HG03097 (cell line): ENCODE data around the gene NUP43.
"Not testable (repeated sequence)": the region's sequence is repeated elsewhere in the genome, so short reads cannot be mapped to it uniquely, and the experiment has no call there.

Source experiments
- ATAC-seq: cut with Tn5 transposase; IDR thresholded peaks from one replicate; pipeline ENCODE4 v1.9.1; 2021; ENCODE audit not compliant: unreplicated experiment, low FRiP score

NUP43 gene

DNA sequence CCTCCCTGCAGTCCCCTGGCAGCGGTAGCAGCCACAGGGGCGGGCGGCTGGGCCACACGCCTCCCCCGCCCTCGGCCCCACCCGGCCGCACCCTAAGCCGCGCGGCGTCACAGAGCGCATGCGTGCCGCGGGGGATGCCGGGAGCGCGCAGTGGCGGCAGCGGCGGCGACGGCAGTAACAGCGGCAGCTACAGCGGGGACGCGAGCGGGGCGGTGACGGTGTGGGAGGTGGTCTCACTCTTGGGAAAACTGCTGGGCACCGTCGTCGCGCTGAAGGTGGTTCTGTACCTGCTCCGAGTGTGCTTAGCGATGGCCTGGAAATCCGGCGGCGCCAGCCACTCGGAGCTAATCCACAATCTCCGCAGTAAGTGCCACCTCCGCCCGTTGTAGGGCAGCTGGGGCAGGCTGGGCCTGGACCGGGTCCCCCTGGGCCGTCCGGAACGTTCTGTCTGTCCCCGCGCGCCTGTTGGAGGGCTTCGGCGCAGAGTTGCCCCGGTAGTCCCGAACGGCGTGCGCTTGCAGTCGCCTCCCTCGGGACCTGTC is 3.3 kb upstream of the NUP43 start, which contains the start of gene PCMT1:
Gene PCMT1, plus strand, starts transcription at position 148 of the 542 bp plus-strand sequence. Its CDS starts 161 bp downstream, at position 309.
- ATAC-seq: peak; percentile 78

DNA sequence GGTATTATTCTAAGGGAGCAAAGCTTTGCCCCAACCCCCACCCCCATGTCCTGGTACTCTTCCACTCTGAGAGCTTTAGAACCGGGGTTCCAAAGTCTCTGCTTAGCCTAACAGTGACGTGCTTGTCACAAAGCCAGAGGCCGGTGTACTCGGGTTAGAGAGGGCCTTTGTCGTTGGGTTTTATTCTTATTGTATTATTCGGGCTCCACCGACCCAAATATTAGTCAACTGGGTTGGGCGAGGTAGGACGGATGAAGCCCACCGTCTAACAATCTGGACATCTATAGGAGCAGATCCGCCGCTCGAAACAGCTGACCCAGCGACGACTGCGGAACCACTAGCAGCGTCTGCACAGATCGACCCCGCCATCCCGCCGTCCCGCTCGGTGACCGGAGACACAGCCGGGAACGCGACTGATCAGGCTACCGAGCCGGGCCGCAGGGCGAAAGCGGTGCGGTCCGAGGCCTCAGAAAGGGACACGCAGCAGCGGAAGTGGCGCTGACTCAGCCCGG is 2.8 kb upstream of the NUP43 start:
- ATAC-seq: not testable (repeated sequence)

DNA sequence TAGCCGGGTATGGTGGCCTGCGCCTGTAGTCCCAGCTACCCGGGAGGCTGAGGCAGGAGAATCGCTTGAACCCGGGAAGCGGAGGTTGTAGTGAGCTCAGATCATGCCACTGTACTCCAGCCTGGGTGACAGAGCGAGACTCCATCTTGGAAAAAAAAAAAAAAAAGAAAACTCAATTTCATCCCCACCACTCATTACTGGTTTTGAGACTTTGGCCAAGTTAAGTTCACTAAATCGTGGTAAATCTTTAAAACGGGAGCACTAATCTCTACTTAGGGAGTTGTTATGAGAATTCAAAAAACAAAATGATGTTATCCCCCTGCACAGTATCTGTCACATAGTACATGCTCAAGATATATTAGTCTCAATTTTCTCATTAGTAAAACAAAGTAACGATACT is 1.1 kb downstream of the NUP43 start:
- not testable (repeated sequence) for ATAC-seq

DNA sequence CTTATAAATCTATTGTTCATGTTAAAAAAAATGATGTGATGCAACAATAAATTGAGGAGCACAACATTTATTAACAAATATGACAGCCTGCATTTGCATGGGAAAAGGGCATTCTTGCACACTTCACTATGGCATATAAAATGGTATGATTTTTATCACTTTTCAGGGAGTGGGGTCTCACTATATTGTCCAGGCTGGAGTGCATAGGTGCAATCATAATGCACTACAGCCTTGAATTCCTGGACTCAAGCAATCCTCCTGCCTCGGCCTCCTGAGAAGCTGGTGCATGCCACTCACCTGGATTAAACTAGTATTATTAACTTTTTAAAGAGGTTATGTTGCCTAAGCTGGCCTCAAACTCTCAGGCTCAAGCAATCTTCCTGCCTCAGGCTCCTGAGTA is 11.4 kb downstream of the NUP43 start:
- no peak for ATAC-seq

DNA sequence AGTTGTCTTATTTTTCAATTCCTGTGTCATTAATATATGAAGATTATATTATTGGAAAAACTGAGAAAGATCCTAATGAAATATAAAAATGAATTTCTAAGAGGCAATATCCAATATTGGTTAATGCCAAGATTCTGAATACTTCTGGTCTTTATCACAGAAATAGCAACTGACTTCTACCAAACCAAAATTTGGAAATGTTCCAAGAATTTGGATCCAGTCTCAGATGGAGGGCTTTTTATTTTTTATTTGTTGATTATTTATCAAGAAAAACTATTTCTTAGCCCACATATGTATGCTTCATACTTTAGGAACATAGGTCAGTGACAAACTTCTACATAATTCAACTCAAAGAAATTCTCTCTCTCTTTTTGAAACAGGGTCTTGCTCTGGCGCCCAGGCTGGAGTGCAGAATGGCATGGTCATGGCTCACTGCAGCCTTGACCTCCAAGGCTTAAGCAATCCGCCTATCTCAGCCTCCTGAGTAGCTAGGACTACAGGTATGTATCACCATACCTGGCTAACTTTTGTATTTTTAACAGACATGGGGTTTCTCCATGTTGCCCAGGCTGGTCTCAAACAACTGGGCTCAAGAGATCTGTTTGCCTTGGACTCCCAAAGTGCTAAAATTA is 13.1 kb downstream of the NUP43 start:
- no peak for ATAC-seq

- ATAC-seq: no peak
These were observed 16.5 kb downstream of the NUP43 start for GRCh38 chr6:149729824-149730223.

DNA sequence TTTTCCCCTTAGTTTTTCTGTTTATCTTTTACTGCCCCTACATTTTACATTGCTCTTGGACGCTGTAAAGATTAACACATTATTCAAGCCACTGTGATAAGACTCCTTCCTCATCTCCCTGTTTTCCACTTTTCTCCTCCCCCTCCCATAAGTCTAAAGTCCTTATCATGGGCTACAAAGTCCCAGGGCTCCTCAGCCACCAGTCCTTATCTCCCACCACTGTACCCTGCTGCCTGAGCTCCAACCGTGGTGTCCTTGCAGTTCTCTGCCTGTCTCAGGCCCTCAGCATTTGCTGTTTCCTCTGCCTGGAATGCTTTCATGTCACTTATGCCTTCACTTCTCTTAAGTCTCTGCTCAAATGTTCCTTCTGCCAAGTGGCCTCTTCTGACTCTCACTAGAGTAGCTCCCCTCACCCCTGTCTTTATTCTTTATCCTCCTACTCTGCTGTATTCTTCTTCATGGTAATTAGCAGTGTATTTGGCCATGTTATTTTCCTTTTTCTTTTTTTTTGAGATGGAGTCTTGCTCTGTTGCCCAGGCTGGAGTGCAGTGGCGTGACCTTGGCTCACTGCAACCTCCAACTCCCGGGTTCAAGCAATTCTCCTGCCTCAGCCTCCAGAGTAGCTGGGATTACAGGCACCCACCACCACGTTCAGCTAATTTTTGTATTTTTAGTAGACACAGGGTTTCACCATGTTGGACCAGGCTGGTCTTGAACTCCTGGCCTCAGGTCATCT is 17.7 kb downstream of the NUP43 start:
- ATAC-seq: no peak

DNA sequence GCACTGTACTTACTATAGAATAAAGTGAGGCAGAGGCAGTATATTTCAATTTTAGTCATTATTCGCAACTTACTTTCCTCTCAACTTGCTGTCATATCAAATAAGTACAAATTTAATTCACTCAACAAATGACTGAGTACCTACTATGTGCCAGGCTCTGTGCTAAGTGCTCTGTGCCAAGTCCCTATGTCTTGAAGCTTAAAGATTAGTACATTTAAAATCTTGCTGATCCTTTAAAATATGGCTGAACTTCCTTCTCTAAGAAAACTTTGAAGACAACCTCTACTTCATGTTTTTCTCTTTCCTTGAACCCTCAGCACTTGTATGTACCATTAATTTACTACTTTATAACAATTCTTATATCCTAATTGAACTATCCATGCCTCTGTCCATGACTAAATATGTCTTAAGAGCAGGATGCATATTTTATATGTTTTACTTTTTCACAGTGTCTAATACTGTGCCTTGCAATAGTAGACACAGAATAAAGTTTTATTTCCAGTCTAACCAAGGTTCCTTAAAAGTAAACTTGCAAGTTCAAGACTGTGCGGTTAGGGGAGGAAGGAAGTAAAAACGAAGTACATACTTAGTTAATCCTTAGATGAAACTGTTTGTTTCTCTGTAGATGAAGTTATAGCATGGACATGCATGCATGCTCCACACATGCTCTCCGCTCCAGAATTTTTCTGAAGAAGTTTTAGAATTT is 18.4 kb downstream of the NUP43 start:
- ATAC-seq: no peak

- no peak for ATAC-seq
These were observed 20.5 kb downstream of the NUP43 start for GRCh38 chr6:149725785-149726184.

- ATAC-seq: no peak
These were observed 22.4 kb downstream of the NUP43 start for GRCh38 chr6:149723771-149724417.

DNA sequence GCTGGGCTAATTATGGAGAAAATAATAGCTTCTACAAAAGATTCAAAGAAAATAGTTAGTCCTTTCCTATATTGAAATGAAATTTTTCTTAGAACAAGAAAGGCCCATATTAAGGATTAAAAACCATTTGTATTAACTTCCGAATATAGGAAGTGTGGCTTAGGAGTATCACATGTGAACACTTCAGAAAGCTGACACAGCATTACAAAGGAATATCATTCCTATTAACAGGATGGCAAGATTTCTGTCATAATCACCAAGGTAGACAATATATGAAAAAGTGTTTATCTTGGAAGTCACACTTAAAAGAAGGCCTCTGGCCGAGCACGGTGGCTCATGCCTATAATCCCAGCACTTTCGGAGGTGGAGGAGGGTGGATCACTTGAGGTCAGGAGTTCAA is 23.1 kb downstream of the NUP43 start:
- no peak for ATAC-seq

DNA sequence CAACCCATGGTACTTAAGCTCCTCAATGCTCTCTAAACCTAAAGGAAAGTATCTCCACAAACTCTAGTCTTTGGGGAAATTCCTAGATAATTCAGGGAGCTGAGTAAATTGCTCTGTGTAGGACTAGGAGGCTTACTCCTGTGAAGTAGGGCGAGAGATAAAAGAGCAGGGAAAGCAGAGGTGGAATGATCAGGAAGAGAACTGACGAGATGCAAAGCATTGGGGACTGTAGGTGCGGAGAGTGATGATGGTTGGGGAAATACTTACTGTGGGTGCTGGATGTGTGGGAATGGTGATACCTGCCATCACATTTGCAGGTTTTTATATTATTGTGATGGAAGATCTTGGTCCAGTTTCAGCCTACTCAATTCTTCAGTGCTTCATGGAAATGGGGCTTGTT is 26.8 kb downstream of the NUP43 start:
- no peak for ATAC-seq

- ATAC-seq: peak; percentile 59
These were observed 28.5 kb downstream of the NUP43 start, which contains the start of gene LATS1 for GRCh38 chr6:149717588-149718458. Gene LATS1, minus strand, starts transcription at chr6:149718101. Its CDS starts 15,975 bp downstream, at chr6:149702126.

DNA sequence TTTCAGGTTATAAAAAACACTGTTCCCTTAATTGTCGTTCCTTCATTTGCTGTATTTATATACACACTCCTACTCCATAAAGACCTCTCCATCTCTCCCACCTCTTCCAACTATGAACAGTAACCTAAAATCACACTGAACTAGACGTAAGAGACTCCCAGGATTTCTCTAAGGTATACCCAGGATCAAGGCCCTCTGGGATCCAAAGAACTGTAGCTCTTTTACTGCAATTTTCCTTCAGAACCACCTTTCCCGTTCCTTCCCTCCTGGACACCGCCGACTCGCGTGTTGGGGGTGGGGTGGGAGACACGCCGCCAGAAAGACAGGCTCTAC is 29.1 kb downstream of the NUP43 start:
- ATAC-seq: no peak

GRCh38 chr6:149716181-149716963 is 30.0 kb downstream of the NUP43 start:
- no peak for ATAC-seq

GRCh38 chr6:149714442-149714841 is 31.9 kb downstream of the NUP43 start:
- ATAC-seq: no peak

DNA sequence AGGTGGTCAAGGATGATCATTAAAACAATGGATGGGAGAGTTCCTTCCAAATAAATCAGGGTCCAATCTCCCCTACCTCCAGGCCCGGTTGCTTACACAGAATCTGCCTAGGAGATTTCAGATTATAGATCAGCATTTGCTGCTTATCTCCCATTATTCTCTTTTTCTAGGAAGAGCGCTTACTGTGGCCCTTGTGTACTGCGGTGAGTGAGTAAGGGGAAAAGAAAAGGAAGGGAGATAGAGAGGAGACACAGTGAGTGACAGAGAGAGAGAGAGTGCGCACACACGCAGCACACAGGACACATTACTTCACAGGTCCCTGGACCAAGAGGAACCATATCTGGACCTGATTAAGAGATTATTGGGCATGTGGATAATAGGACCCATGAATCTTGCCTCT is 34.6 kb downstream of the NUP43 start:
- ATAC-seq: no peak

GRCh38 chr6:149701714-149702113 is 44.6 kb downstream of the NUP43 start:
- ATAC-seq: no peak

DNA sequence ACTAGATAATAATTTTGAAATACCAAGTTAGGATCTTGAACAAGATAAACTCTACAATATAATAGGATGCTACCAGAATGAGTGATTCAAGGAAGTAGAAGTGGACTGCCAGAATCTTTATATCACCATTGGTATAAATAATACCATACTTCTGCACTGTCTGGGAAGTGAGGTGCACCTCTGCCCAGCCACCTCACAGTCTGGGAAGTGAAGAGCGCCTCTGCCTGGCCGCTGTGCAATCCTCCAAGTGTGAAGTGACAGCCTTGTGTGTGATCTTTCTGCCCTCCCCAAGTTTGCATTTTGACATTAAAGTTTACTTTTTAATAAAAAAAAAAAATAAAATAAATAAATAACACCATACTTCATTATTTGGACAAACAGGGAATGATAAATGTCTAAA is 47.2 kb downstream of the NUP43 start:
- no peak for ATAC-seq
